HepG2 (cell line): ENCODE data around the gene RETREG2. TPM values are rescaled to one million over a fixed set of nuclear protein-coding genes. Genes with fewer than 3 reads are reported as not detected.
A peak's percentile ranks its signal among the peaks of the same experiment; 100 is the strongest.

Experiments
- ARID2 ChIP-seq: sonication (generic); formaldehyde crosslinking; IDR thresholded peaks from 2 replicates; pipeline ENCODE4 v1.8.1; 2022; ENCODE audit warnings: mild to moderate bottlenecking, missing genetic modification reagents, borderline replicate concordance
- CEBPG ChIP-seq: IDR thresholded peaks from 2 replicates; pipeline ENCODE4 v1.6.1; 2016
- CTCF ChIP-seq: sonication (generic); formaldehyde crosslinking; IDR thresholded peaks from 2 replicates; pipeline ENCODE4 v1.5.0; 2020; ENCODE audit warnings: mild to moderate bottlenecking, missing genetic modification reagents, moderate library complexity
- DMTF1 ChIP-seq: sonication (generic); formaldehyde crosslinking; IDR thresholded peaks from 2 replicates; pipeline ENCODE4 v1.4.0; 2020; ENCODE audit warnings: mild to moderate bottlenecking, missing genetic modification reagents
- ERF ChIP-seq: IDR thresholded peaks from 2 replicates; pipeline ENCODE4 v1.6.1; 2018; ENCODE audit warnings: missing biosample characterization, missing genetic modification reagents
- GATAD2A ChIP-seq: IDR thresholded peaks from 2 replicates; pipeline ENCODE4 v1.6.1; 2016
- GLMP ChIP-seq: sonication (generic); formaldehyde crosslinking; IDR thresholded peaks from 2 replicates; pipeline ENCODE4 v1.9.0; 2021; ENCODE audit warnings: missing genetic modification reagents, mild to moderate bottlenecking, borderline replicate concordance
- JDP2 ChIP-seq: sonication (generic); formaldehyde crosslinking; IDR thresholded peaks from 2 replicates; pipeline ENCODE4 v1.8.1; 2022; ENCODE audit warnings: missing genetic modification reagents, borderline replicate concordance
- JUN ChIP-seq: sonication (generic); formaldehyde crosslinking; IDR thresholded peaks from 2 replicates; pipeline ENCODE4 v1.4.0; 2020; ENCODE audit warnings: mild to moderate bottlenecking, missing genetic modification reagents
- KLF16 ChIP-seq, 2 experiments: sonication (generic) in 1 of 2; formaldehyde crosslinking in 1 of 2; IDR thresholded peaks; 2 replicates each; pipeline versions ENCODE4 v1.6.1 to v1.8.0; 2016 to 2023; ENCODE audit warnings: missing genetic modification reagents in 2 of 2, missing compliant biosample characterization in 1 of 2
- PLSCR1 ChIP-seq: sonication (generic); formaldehyde crosslinking; IDR thresholded peaks from 2 replicates; pipeline ENCODE4 v1.5.0; 2020; ENCODE audit warnings: missing genetic modification reagents, mild to moderate bottlenecking, borderline replicate concordance
- RAD21 ChIP-seq: fragments of 450-650 bp; formaldehyde crosslinking; IDR thresholded peaks from 2 replicates; pipeline ENCODE4 v1.5.0; 2020; ENCODE audit warnings: mild to moderate bottlenecking
- RBFOX2 ChIP-seq: fragments of 200-400 bp; formaldehyde crosslinking; IDR thresholded peaks from 2 replicates; pipeline ENCODE4 v1.6.1; 2017; ENCODE audit warnings: low read depth, mild to moderate bottlenecking, low read length
- RFX1 ChIP-seq: fragments of 450-650 bp; IDR thresholded peaks from 2 replicates; pipeline ENCODE4 v1.6.1; 2017
- SOX5 ChIP-seq: IDR thresholded peaks from 2 replicates; pipeline ENCODE4 v1.6.1; 2016; ENCODE audit warnings: borderline replicate concordance
- TRIM24 ChIP-seq: sonication (generic); formaldehyde crosslinking; IDR thresholded peaks from 2 replicates; pipeline ENCODE4 v1.8.0; 2022; ENCODE audit warnings: mild to moderate bottlenecking, missing genetic modification reagents
- ZFY ChIP-seq: sonication (generic); formaldehyde crosslinking; IDR thresholded peaks from 2 replicates; pipeline ENCODE4 v1.4.0; 2020; ENCODE audit warnings: missing genetic modification reagents
- ZNF180 ChIP-seq: sonication (generic); formaldehyde crosslinking; IDR thresholded peaks from 2 replicates; pipeline ENCODE4 v1.4.0; 2020; ENCODE audit warnings: low read depth, missing genetic modification reagents, borderline replicate concordance
- ZNF414 ChIP-seq: sonication (generic); formaldehyde crosslinking; IDR thresholded peaks from 2 replicates; pipeline ENCODE4 v1.5.0; 2020; ENCODE audit warnings: missing genetic modification reagents
- ZNF431 ChIP-seq: sonication (generic); formaldehyde crosslinking; IDR thresholded peaks from 2 replicates; pipeline ENCODE4 v1.9.0; 2022; ENCODE audit warnings: missing genetic modification reagents, low read depth, mild to moderate bottlenecking, borderline replicate concordance
- ZNF546 ChIP-seq: sonication (generic); formaldehyde crosslinking; conservative IDR thresholded peaks from 2 replicates; pipeline ENCODE4 v1.8.1; 2023; ENCODE audit warnings: mild to moderate bottlenecking, missing genetic modification reagents
- ZNF550 ChIP-seq: sonication (generic); formaldehyde crosslinking; IDR thresholded peaks from 2 replicates; pipeline ENCODE4 v1.4.0; 2020; ENCODE audit warnings: mild to moderate bottlenecking, missing genetic modification reagents, borderline replicate concordance
- ZNF580 ChIP-seq: IDR thresholded peaks from 2 replicates; pipeline ENCODE4 v1.6.1; 2016; ENCODE audit warnings: low read depth, borderline replicate concordance
- ZNF619 ChIP-seq: sonication (generic); formaldehyde crosslinking; IDR thresholded peaks from 2 replicates; pipeline ENCODE4 v1.4.0; 2020; ENCODE audit warnings: mild to moderate bottlenecking, missing genetic modification reagents
- ZNF773 ChIP-seq: sonication (generic); formaldehyde crosslinking; IDR thresholded peaks from 2 replicates; pipeline ENCODE4 v1.4.0; 2020; ENCODE audit warnings: missing genetic modification reagents, borderline replicate concordance
- polyA plus RNA-seq, 8 experiments: library from polyadenylated mRNA; depleted of rRNA in 3 of 8; stranded (reverse) in 7 of 8; unstranded in 1 of 8; fragments of >200 nt; fragmentation: Illumina TruSeq in 4 of 8; extraction: Trizol in 4 of 8; gene quantifications; 2 replicates each; pipeline versions ENCODE4 v1.2.1 to v1.2.3, GENCODE V29; 2011 to 2016; ENCODE audit warnings: low read depth in 4 of 8, missing spikeins in 1 of 8, mixed read lengths in 1 of 8; ENCODE audit not compliant: insufficient read depth in 1 of 8
- total RNA-seq, 5 experiments: library from RNA; depleted of rRNA; stranded (reverse); fragments of >200 nt; fragmentation: Illumina TruSeq; extraction: Trizol; gene quantifications; 2 replicates each; pipeline ENCODE4 v1.2.3, GENCODE V29; 2016; ENCODE audit warnings: low read depth in 1 of 5

Gene RETREG2
- total and polyA plus RNA-seq, 2 of the 13 experiments (the other 11 are each of a cell fraction or from before 2014, with no cell fraction given): 86.0 to 134 TPM

- no peak for TF ChIP-seq ZFY
- TF ChIP-seq RAD21 (CRISPR knock-in tag): peak; percentile 91
- TF ChIP-seq RBFOX2: no peak
- no peak for TF ChIP-seq GLMP (CRISPR knock-in tag)
- 0 out of 2 replicates have a peak, but pooled peaks have one; percentile 26 for TF ChIP-seq ERF
- no peak for TF ChIP-seq ZNF619 (CRISPR knock-in tag)
- no peak for TF ChIP-seq ZNF773
- TF ChIP-seq CTCF (CRISPR knock-in tag): peak; percentile 86
- no peak for TF ChIP-seq ARID2 (CRISPR knock-in tag)
- TF ChIP-seq ZNF550 (CRISPR knock-in tag): no peak
- TF ChIP-seq PLSCR1 (CRISPR knock-in tag): no peak
- peak in 1 of 2 experiments; percentile 66; a peak in 1 of 4 replicates for TF ChIP-seq KLF16 (CRISPR knock-in tag; IDR thresholded peaks at IDR 0.05)
- 0 out of 2 replicates have a peak, but pooled peaks have one; percentile 9 for TF ChIP-seq SOX5 (CRISPR knock-in tag)
- no peak for TF ChIP-seq DMTF1 (CRISPR knock-in tag)
- TF ChIP-seq ZNF414 (CRISPR knock-in tag): no peak
- TF ChIP-seq JUN (CRISPR knock-in tag): no peak
- TF ChIP-seq GATAD2A (CRISPR knock-in tag): 0 out of 2 replicates have a peak, but pooled peaks have one; percentile 27
- no peak for TF ChIP-seq ZNF180
- no peak for TF ChIP-seq RFX1
- TF ChIP-seq ZNF546 (CRISPR knock-in tag): no peak
- TF ChIP-seq CEBPG (CRISPR knock-in tag): 0 out of 2 replicates have a peak, but pooled peaks have one; percentile 11
- TF ChIP-seq TRIM24 (CRISPR knock-in tag): no peak
- TF ChIP-seq ZNF580 (CRISPR knock-in tag): no peak
- no peak for TF ChIP-seq ZNF431 (CRISPR knock-in tag)
- no peak for TF ChIP-seq JDP2 (CRISPR knock-in tag)
These were observed 22.9 kb upstream of the RETREG2 start (continued) for GRCh38 chr2:219155054-219155644.
